HG02981 (cell line): Measurements from ENCODE around the gene SGCE.

ENCODE experiments used
- ATAC-seq: cut with Tn5 transposase; IDR thresholded peaks from one replicate; pipeline ENCODE4 v1.9.1; 2021; ENCODE audit warnings: mild to moderate bottlenecking, moderate library complexity; ENCODE audit not compliant: unreplicated experiment

SGCE gene

GRCh38 chr7:94577357-94577756, 78.6 kb downstream of the SGCE start:
- ATAC-seq, result no peak

DNA sequence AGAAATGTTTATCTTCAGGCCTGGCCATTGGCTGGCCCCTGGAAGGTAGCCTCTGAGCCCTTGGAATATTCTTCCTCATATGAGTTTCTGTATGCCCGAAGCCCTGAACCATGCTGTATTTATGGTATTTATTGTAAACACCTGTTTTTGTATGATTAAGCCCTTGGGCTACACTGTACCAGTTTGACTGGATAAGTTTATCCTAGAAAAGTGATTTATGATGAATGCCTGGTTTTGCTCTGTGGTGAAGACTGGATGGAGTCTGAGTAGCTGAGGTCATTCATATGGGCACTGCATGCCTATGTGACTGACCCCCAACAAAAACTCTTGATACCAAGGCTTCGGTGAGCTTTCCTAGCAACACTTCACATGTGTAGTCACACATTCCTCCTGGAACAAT, 79.6 kb downstream of the SGCE start:
- ATAC-seq, result no peak

GRCh38 chr7:94575646-94576045, 80.3 kb downstream of the SGCE start:
- no peak for ATAC-seq

DNA sequence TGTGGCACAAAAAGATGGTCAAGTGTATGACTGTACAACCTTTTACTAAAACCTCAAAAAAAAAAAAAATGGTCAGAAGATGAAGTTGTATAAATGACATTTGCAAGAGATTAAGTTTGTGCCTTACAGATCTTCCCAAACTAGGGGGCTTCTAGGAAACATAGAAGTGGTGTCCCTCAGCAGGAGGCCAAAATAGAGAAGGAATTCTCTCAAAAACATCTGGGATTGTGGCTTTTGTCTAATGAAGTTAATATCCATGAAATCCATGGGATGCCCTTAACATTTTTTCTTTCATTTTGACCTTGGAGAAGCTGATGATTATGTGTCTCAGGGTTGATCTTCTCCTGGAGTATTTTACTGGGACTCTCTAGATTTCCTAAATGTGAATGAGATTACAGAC, 84.1 kb downstream of the SGCE start:
- no peak for ATAC-seq

DNA sequence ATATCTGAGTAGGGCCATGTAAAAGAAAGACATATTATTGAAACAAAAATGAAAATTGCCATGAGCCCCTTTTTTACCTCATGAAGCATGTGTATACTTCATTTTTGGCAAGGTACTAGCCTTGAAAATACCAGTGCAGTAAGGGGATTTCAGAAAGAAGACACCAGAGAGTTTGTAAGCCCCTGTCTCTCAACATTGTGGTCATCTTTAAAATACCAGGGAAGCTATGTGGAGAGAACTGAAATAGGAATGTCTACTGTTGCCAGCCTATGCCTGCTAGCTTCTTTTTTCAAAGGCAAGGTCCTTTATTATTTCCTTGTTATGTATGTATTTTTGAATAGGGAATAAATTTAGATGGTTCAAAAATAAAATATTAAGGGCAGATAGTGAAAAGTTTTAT, 88.5 kb downstream of the SGCE start:
- no peak for ATAC-seq

- ATAC-seq, result no peak
These were observed 90.6 kb downstream of the SGCE start for GRCh38 chr7:94565247-94565894.

DNA sequence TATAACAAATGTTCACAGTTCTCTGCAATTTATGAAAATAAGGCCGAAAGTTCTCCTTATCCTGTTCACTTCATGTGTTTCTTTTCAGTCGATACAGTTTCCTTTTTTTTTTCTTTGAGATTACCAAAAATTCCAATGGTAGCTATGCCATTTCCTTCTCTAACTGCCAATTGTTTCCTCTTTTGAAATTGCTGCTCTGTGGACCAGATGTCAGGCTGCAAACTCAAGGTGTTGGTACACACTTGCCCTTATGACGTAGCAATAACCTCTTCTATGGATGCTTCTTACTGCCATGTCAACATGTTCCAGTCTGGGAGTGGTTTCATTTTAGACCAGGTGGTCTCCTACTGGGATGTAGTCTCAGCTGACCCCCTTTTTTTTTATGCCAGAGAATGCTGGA, 93.4 kb downstream of the SGCE start:
- ATAC-seq, result no peak

DNA sequence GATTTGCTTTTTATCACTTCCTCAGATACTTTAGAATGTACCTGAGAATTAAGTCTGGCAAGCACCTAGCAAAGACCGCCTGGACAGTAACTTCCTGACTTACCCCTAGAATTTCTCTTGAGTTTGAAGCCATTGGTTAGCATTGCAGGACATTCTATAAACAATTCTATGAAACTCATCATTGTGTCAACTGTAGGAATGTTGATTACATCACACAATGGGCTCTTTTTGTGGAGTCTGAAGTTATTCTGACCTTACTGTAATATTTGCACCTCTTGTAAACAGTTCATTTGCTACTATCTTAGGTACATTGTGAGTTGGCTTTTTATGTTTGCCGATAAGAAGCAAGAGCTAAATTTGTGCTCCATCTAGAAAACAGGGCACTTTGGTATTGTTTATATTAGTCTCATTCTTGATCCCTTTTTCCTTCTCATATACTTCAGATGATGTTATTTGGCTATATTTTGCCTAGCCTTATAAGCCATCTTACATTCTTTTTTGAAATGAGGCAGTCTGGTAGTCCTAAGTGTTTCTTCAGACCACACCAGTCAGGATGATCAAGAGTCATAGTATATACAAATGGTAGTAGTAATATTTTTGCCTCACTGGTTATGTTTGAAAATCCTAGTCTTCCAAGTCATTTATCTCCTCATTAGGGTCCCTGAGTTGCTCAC, 94.0 kb downstream of the SGCE start:
- no peak for ATAC-seq

GRCh38 chr7:94559972-94560371, 96.0 kb downstream of the SGCE start:
- no peak for ATAC-seq

DNA sequence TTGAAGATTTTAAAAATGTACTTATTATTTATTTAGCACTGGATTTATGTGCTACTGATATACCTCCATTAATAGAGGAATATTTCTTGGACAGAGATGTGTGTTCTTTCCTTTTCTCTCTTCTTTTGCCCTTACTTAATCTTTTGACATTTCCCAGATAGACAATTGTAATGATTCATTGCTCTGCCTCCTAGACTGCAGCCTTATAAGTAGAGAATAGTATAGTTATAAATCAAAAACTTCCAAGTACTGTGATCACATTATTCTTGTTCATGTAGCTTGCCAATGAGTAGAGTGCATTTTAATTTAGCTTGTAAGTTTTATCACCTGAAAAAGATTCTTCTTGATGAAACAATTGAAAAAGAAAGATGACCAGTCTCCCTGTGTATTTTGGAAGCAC, 98.7 kb downstream of the SGCE start:
- no peak for ATAC-seq

DNA sequence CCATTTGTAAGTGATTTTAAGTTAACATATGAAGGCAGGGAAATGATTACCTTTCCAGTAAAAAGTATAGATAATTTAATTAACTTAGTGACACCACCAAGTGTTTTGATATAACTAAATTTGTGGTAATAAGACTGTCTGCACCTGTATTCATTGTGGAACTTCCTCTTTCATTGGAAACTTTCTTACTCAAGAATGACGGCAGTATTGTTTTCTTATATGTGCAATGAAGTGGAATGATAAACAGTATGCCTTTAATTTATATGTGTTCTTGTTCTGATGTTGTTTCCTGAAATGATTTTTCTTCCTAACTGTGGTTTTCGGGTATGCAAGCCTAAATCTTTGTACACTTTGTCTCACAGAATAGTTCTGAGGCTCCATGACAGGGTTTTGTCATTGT, 99.9 kb downstream of the SGCE start:
- peak; percentile 74 for ATAC-seq

GRCh38 chr7:94547126-94547525, 108.8 kb downstream of the SGCE start:
- ATAC-seq, result no peak

DNA sequence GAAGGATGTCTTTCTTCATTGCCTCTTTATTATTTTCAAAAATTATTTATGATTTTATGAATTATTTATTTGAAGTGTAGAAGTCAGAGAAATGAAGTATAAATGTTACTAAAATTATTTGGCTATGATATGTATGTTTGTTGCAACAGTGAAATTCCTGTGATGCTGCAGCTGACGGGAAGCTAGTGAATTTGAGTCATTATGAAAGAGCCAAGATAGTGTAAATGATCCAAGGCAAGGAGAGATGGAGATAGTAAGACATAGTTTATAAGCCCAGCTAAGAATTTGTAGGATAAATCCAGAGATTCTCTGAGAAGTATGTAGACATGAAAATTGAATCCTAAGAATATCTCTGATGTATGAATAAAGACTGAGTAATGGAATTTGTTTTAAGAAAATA, 115.5 kb downstream of the SGCE start:
- no peak for ATAC-seq
